ENCODE results near the gene CLDN5. TPM values are rescaled to one million over a fixed set of nuclear protein-coding genes. Genes with fewer than 3 reads are reported as not detected.

Gene CLDN5
- total RNA-seq, 1 experiment from 2014 or later, result 0.47 TPM

DNA sequence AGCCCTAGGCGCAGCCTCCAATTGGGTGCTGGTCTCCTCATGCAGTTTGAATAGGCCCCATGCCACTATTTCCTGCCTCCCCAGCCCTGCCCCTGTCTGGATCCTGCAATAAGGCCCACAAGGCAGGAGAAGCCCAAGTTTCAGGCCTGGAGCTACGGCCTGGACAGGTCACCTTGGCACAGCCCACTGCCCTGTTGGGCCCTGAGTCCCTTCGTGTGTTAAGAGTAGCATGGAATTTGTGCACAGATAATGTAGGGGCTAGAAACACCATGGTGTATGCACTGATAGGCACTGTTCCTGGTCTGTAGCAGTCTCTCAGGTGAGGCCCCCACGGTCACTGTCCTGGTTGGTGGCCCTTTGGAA, 24.3 kb downstream of the CLDN5 start:
- Histone ChIP-seq H3K9me3 (ENCODE audit: low read length) (no peaks in the 10 kb centered on the region), H3K9ac (ENCODE audit: low read length) (no peak overlapping the region), H3K4me1 (ENCODE audit: insufficient read depth, low read length) (peaks cover 5% of the 10 kb centered on the region; the same call in 1 of the 2 replicates), H3K27ac (ENCODE audit: low read length) (no peak overlapping the region), H4K20me1 (ENCODE audit: low read length) (no peaks in the 10 kb centered on the region), H3K4me3 (ENCODE audit: low read length) (no peak overlapping the region), H3K79me2 (ENCODE audit: low read length) (no peaks in the 10 kb centered on the region), H3F3A (ENCODE audit: low read length, unreplicated experiment) (no peaks in the 10 kb centered on the region), H3K4me2 (ENCODE audit: low read length) (no peak overlapping the region), H3K36me3 (ENCODE audit: low read depth, low read length) (peaks cover 14% of the 10 kb centered on the region; the same call in 1 of the 2 replicates), H3K27me3 (ENCODE audit: low read length) (no peaks in the 10 kb centered on the region), H3K9me2 (replicated peaks; ENCODE audit: low read length) (no peaks in the 10 kb centered on the region), H2AFZ (ENCODE audit: low read length) (no peak overlapping the region)
- ChIA-PET CTCF (no interaction called here), POLR2A (ENCODE audit: unreplicated experiment) (no interaction called here)
- intact Hi-C loops (cut with micrococcal nuclease), result loop anchor here (10.0 kb wide), 1 partner anchor 215 kb away; the partner anchor contains the start of gene SEPTIN5
- TF ChIP-seq, protein P1, sequence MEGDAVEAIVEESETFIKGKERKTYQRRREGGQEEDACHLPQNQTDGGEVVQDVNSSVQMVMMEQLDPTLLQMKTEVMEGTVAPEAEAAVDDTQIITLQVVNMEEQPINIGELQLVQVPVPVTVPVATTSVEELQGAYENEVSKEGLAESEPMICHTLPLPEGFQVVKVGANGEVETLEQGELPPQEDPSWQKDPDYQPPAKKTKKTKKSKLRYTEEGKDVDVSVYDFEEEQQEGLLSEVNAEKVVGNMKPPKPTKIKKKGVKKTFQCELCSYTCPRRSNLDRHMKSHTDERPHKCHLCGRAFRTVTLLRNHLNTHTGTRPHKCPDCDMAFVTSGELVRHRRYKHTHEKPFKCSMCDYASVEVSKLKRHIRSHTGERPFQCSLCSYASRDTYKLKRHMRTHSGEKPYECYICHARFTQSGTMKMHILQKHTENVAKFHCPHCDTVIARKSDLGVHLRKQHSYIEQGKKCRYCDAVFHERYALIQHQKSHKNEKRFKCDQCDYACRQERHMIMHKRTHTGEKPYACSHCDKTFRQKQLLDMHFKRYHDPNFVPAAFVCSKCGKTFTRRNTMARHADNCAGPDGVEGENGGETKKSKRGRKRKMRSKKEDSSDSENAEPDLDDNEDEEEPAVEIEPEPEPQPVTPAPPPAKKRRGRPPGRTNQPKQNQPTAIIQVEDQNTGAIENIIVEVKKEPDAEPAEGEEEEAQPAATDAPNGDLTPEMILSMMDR (conservative IDR thresholded peaks at IDR 0.05; ENCODE audit: low read depth, low read length), result no peak
- TF ChIP-seq EZH2 (IDR thresholded peaks at IDR 0.05; ENCODE audit: low read length, unreplicated experiment), result no peak
- no peak for TF ChIP-seq EZH2phosphoT487 (IDR thresholded peaks at IDR 0.05; ENCODE audit: borderline replicate concordance, low read length)
- ATAC-seq (no peak), DNase-seq (no peak)
- BruUV-seq (replicated peaks), result no TSS peak

DNA sequence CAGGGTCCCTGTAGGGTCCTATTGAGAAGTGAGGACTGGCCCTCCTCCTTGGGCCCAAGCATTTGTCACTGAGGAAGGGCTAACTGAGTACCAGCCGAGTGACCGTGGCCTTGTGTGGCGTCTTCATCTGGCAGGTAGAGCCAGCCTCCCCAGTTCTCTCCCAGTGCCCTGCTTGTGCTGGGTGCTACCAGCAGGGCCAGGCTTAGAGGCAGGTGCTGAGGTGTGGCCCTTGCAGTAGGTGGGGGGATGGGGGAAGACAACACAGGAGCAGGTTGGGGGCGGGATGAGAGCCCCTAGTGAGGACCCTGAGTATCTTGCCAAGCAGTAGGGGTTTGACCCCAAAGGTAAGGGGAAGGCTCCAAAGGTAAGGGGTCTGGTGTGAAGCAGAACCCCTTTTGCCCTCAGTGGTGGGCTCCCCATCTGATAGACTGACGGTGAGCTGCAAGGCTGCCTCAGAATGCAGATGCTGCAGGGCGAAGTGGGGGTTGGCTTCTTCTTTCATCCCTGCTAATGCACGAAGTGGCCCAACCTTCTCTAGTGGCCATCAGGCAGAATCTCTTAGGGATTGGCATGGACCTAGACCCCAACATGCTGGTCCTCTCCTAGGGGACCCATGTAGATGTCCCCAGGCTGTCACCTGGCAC, 24.9 kb downstream of the CLDN5 start:
- Histone ChIP-seq H3K4me3 (ENCODE audit: low read length) (no peak overlapping the region), H3K27me3 (ENCODE audit: low read length) (no peaks in the 10 kb centered on the region), H3K9ac (ENCODE audit: low read length) (no peak overlapping the region), H3K79me2 (ENCODE audit: low read length) (no peaks in the 10 kb centered on the region), H3K27ac (ENCODE audit: low read length) (no peak overlapping the region), H3K4me2 (ENCODE audit: low read length) (no peak overlapping the region), H2AFZ (ENCODE audit: low read length) (no peak overlapping the region), H3K36me3 (ENCODE audit: low read depth, low read length) (peaks cover 15% of the 10 kb centered on the region; the same call in 1 of the 2 replicates), H3K4me1 (ENCODE audit: insufficient read depth, low read length) (peaks cover 5% of the 10 kb centered on the region; the same call in 1 of the 2 replicates), H3K9me2 (replicated peaks; ENCODE audit: low read length) (no peaks in the 10 kb centered on the region), H3K9me3 (ENCODE audit: low read length) (no peaks in the 10 kb centered on the region), H3F3A (ENCODE audit: low read length, unreplicated experiment) (no peaks in the 10 kb centered on the region), H4K20me1 (ENCODE audit: low read length) (no peaks in the 10 kb centered on the region)
- no TSS peak for BruUV-seq (replicated peaks)
- ChIA-PET POLR2A (ENCODE audit: unreplicated experiment) (no interaction called here), CTCF (no interaction called here)
- DNase-seq (no peak), ATAC-seq (no peak)
- TF ChIP-seq EZH2 (IDR thresholded peaks at IDR 0.05; ENCODE audit: low read length, unreplicated experiment) (no peak), EZH2phosphoT487 (IDR thresholded peaks at IDR 0.05; ENCODE audit: borderline replicate concordance, low read length) (no peak)
- TF ChIP-seq, protein P1 (conservative IDR thresholded peaks at IDR 0.05; ENCODE audit: low read depth, low read length), result no peak
- intact Hi-C loops (cut with micrococcal nuclease), result loop anchor here (10.0 kb wide), 1 partner anchor 215 kb away; the partner anchor contains the start of gene SEPTIN5

DNA sequence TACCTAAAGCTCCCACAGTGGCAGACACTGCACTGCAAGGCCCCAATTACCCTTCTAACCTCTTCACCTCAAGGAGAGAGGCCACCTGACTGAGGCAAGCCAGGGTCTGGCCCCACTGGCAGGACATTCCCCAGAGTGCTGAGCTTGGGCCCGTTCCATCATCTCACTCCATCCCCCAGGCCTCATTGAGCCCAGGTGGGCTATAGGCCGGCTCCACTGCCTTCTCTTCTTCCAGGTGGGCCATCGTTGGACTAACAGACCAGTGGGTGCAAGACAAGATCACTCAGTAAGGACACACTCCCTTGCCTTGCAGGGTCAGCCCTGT, 25.4 kb downstream of the CLDN5 start:
- no peak for ATAC-seq
- ChIA-PET CTCF (no interaction called here), POLR2A (ENCODE audit: unreplicated experiment) (no interaction called here)
- Histone ChIP-seq H3K9me2 (replicated peaks; ENCODE audit: low read length) (no peaks in the 10 kb centered on the region), H3K4me2 (ENCODE audit: low read length) (no peak overlapping the region), H2AFZ (ENCODE audit: low read length) (no peak overlapping the region), H4K20me1 (ENCODE audit: low read length) (no peaks in the 10 kb centered on the region), H3K27ac (ENCODE audit: low read length) (no peak overlapping the region), H3K9ac (ENCODE audit: low read length) (no peak overlapping the region), H3K4me3 (ENCODE audit: low read length) (no peak overlapping the region), H3K4me1 (ENCODE audit: insufficient read depth, low read length) (peaks cover 5% of the 10 kb centered on the region; the same call in 1 of the 2 replicates), H3F3A (ENCODE audit: low read length, unreplicated experiment) (no peaks in the 10 kb centered on the region), H3K36me3 (ENCODE audit: low read depth, low read length) (peaks cover 15% of the 10 kb centered on the region; the same call in 1 of the 2 replicates), H3K27me3 (ENCODE audit: low read length) (no peaks in the 10 kb centered on the region), H3K79me2 (ENCODE audit: low read length) (no peaks in the 10 kb centered on the region), H3K9me3 (ENCODE audit: low read length) (no peaks in the 10 kb centered on the region)
- BruUV-seq (replicated peaks), result no TSS peak
- TF ChIP-seq EZH2 (IDR thresholded peaks at IDR 0.05; ENCODE audit: low read length, unreplicated experiment), result no peak
- TF ChIP-seq, protein P1 (conservative IDR thresholded peaks at IDR 0.05; ENCODE audit: low read depth, low read length), result no peak
- TF ChIP-seq EZH2phosphoT487 (IDR thresholded peaks at IDR 0.05; ENCODE audit: borderline replicate concordance, low read length), result no peak
- intact Hi-C loops (cut with micrococcal nuclease), result loop anchor here (10.0 kb wide), 1 partner anchor 216 kb away; the partner anchor contains the start of gene SEPTIN5
- DNase-seq, result no peak

Data from PC-3 (cell line).